MM.1S (cell line): ENCODE measurements around the gene PTCD2.

Experiments
- DNase-seq: peaks from one replicate; pipeline ENCODE4 v3.0.0-alpha.2; 2015
- H2AFZ ChIP-seq: fragments of 300-600 bp; sonication (generic); 2 replicates; pipeline ENCODE4 v1.6.0; 2016; ENCODE audit warnings: antibody characterized with exemption, low read length
- H3F3A ChIP-seq: fragments of 300-600 bp; sonication (generic); 2 replicates; pipeline ENCODE4 v1.6.1; 2016; ENCODE audit warnings: mild to moderate bottlenecking, antibody characterized with exemption, low read length, moderate library complexity, mixed read lengths; ENCODE audit not compliant: insufficient read depth
- H3K27ac ChIP-seq: fragments of 300-600 bp; sonication (generic); 2 replicates; pipeline ENCODE4 v1.5.1; 2016; ENCODE audit warnings: mild to moderate bottlenecking, low read length
- H3K27me3 ChIP-seq: fragments of 300-600 bp; sonication (generic); replicated peaks from 2 replicates; pipeline ENCODE4 v1.6.0; 2016; ENCODE audit warnings: low read length; ENCODE audit not compliant: insufficient read depth
- H3K36me3 ChIP-seq: fragments of 300-600 bp; sonication (generic); replicated peaks from 2 replicates; pipeline ENCODE4 v1.6.1; 2016; ENCODE audit warnings: mild to moderate bottlenecking, low read length, mixed read lengths; ENCODE audit not compliant: insufficient read depth
- H3K4me1 ChIP-seq: fragments of 300-600 bp; sonication (generic); 2 replicates; pipeline ENCODE4 v1.6.1; 2016; ENCODE audit warnings: low read length, mixed read lengths
- H3K4me2 ChIP-seq: fragments of 300-600 bp; sonication (generic); 2 replicates; pipeline ENCODE4 v1.6.0; 2016; ENCODE audit warnings: low read depth, low read length
- H3K4me3 ChIP-seq: fragments of 300-600 bp; sonication (generic); 2 replicates; pipeline ENCODE4 v1.5.1; 2016; ENCODE audit warnings: low read length, mixed read lengths
- H3K79me2 ChIP-seq: fragments of 300-600 bp; sonication (generic); 2 replicates; pipeline ENCODE4 v1.6.1; 2016; ENCODE audit warnings: mixed run types, low read length, mixed read lengths
- H3K9ac ChIP-seq: fragments of 300-600 bp; sonication (generic); 2 replicates; pipeline ENCODE4 v1.6.1; 2016; ENCODE audit warnings: low read length, mixed read lengths
- H3K9me2 ChIP-seq: fragments of 300-600 bp; sonication (generic); replicated peaks from 2 replicates; pipeline ENCODE4 v1.6.1; 2016; ENCODE audit warnings: mild to moderate bottlenecking, low read length, mixed read lengths; ENCODE audit not compliant: insufficient read depth
- H3K9me3 ChIP-seq: fragments of 300-600 bp; sonication (generic); replicated peaks from 2 replicates; pipeline ENCODE4 v1.6.1; 2016; ENCODE audit warnings: mild to moderate bottlenecking, low read length, mixed read lengths; ENCODE audit not compliant: insufficient read depth
- H4K20me1 ChIP-seq: fragments of 300-600 bp; sonication (generic); 2 replicates; pipeline ENCODE4 v1.6.1; 2016; ENCODE audit warnings: mild to moderate bottlenecking, low read length, moderate library complexity, mixed read lengths; ENCODE audit not compliant: insufficient read depth
- EZH2 ChIP-seq: fragments of 300-600 bp; sonication (generic); optimal IDR thresholded peaks from 2 replicates; pipeline ENCODE3; 2017; ENCODE audit warnings: low read depth, mild to moderate bottlenecking, antibody characterized with exemption, low read length, mixed read lengths
- EZH2phosphoT487 ChIP-seq: fragments of 300-600 bp; sonication (generic); IDR thresholded peaks from 2 replicates; pipeline ENCODE4 v1.6.1; 2018; ENCODE audit warnings: antibody characterized with exemption, low read length
- TF ChIP-seq, protein P1 (sequence below): fragments of 300-600 bp; sonication (generic); IDR thresholded peaks from 2 replicates; pipeline ENCODE4 v1.5.1; 2016; ENCODE audit warnings: antibody characterized with exemption, low read length, mixed read lengths

PTCD2 gene

DNA sequence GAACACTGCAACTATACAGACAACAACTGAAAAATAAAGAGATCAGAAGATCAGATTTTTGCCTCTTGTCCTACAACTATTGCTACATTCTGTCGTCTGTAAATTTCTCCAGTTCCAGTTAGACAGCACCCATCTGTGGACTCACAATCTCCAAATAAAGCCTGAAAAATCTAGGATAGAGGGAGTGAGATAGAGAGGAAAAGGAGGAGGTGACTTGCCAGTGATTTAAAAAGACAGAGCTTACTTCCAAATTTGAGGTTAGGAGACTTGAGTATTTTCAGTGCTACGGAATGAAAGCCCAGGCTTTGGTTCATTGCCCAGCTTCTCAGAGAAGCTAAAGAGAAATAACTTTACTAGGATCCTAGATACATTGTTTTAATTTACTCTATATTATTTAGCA is 63.6 kb downstream of the PTCD2 start:
- no peak overlapping the region for H3K4me2 ChIP-seq
- TF ChIP-seq, protein P1, sequence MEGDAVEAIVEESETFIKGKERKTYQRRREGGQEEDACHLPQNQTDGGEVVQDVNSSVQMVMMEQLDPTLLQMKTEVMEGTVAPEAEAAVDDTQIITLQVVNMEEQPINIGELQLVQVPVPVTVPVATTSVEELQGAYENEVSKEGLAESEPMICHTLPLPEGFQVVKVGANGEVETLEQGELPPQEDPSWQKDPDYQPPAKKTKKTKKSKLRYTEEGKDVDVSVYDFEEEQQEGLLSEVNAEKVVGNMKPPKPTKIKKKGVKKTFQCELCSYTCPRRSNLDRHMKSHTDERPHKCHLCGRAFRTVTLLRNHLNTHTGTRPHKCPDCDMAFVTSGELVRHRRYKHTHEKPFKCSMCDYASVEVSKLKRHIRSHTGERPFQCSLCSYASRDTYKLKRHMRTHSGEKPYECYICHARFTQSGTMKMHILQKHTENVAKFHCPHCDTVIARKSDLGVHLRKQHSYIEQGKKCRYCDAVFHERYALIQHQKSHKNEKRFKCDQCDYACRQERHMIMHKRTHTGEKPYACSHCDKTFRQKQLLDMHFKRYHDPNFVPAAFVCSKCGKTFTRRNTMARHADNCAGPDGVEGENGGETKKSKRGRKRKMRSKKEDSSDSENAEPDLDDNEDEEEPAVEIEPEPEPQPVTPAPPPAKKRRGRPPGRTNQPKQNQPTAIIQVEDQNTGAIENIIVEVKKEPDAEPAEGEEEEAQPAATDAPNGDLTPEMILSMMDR, result no peak
- no peak for TF ChIP-seq EZH2
- TF ChIP-seq EZH2phosphoT487, result no peak
- H3K27me3 ChIP-seq, result no peaks in the 10 kb centered on the region
- no peaks in the 10 kb centered on the region for H3K79me2 ChIP-seq
- H3K36me3 ChIP-seq, result no peaks in the 10 kb centered on the region
- no peaks in the 10 kb centered on the region for H3K4me1 ChIP-seq
- H3K9me2 ChIP-seq, result no peaks in the 10 kb centered on the region
- no peak overlapping the region for H3K4me3 ChIP-seq
- H2AFZ ChIP-seq, result no peak overlapping the region
- no peaks in the 10 kb centered on the region for H4K20me1 ChIP-seq
- no peak for DNase-seq
- no peaks in the 10 kb centered on the region for H3K9me3 ChIP-seq
- no peak overlapping the region for H3K27ac ChIP-seq
- no peak overlapping the region for H3K9ac ChIP-seq
- H3F3A ChIP-seq, result no peaks in the 10 kb centered on the region

GRCh38 chr5:72386639-72387038 is 66.5 kb downstream of the PTCD2 start:
- H3K36me3 ChIP-seq, result no peaks in the 10 kb centered on the region
- H3K4me2 ChIP-seq, result no peak overlapping the region
- no peaks in the 10 kb centered on the region for H3K4me1 ChIP-seq
- H3K27ac ChIP-seq, result no peak overlapping the region
- H3K9me3 ChIP-seq, result no peaks in the 10 kb centered on the region
- no peak overlapping the region for H3K4me3 ChIP-seq
- no peaks in the 10 kb centered on the region for H3K9me2 ChIP-seq
- no peaks in the 10 kb centered on the region for H3F3A ChIP-seq
- H4K20me1 ChIP-seq, result no peaks in the 10 kb centered on the region
- H3K27me3 ChIP-seq, result no peaks in the 10 kb centered on the region
- no peak overlapping the region for H3K9ac ChIP-seq
- no peak for TF ChIP-seq EZH2
- TF ChIP-seq EZH2phosphoT487, result no peak
- TF ChIP-seq, protein P1, result no peak
- no peaks in the 10 kb centered on the region for H3K79me2 ChIP-seq
- H2AFZ ChIP-seq, result no peak overlapping the region
- no peak for DNase-seq

DNA sequence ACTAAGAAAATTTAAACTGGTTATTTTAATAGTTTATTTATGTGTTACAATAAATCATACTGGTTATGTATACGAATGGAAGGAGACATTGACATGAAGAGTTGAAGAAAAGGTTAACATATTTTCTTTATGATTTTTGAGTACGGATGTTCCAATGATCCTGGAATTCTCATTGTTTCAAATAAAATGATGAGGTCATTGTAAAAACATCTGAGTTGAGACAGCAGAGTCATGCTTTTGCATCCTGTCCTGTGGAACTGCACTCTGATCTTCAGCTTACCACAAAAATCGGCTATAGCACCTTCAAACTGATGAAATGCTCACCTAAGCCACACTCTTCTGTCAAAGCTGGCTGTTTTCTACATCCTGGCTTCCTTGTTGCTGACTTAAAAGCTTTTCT is 67.8 kb downstream of the PTCD2 start:
- Histone ChIP-seq H3K9me3 (no peaks in the 10 kb centered on the region), H3F3A (no peaks in the 10 kb centered on the region), H3K9me2 (no peaks in the 10 kb centered on the region), H3K27ac (no peak overlapping the region), H3K4me1 (no peaks in the 10 kb centered on the region), H4K20me1 (no peaks in the 10 kb centered on the region), H3K79me2 (no peaks in the 10 kb centered on the region), H3K36me3 (no peaks in the 10 kb centered on the region), H3K4me2 (no peak overlapping the region), H3K4me3 (no peak overlapping the region), H3K9ac (no peak overlapping the region), H3K27me3 (no peaks in the 10 kb centered on the region), H2AFZ (no peak overlapping the region)
- TF ChIP-seq, protein P1, result no peak
- TF ChIP-seq EZH2, result no peak
- TF ChIP-seq EZH2phosphoT487, result no peak
- DNase-seq, result no peak
